GM21367 (cell line): ENCODE data around the gene FAM229B.
"Not testable (repeated sequence)": the region's sequence is repeated elsewhere in the genome, so short reads cannot be mapped to it uniquely, and the experiment has no call there.

Experiments
- ATAC-seq: cut with Tn5 transposase; IDR thresholded peaks from one replicate; pipeline ENCODE4 v1.9.1; 2021; ENCODE audit not compliant: unreplicated experiment

FAM229B gene

DNA sequence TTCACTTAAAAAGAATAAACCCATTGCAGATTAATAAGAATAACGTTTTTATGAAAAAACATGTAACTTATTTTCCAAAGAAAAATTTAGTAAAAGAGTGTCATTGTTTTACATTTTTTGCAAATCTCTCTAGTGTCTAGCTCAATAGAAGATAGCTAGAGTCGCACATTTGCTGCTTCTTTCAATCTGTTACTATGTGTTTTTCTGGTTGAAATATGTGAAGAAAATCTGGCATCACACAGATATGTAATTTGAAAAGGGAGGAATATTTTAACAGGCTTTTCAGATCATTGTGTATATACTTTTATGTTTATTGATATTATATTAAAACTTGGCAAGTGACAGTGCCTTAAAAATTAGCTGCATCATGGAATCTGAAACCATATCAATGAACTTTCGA lies 24.4 kb upstream of the FAM229B start:
- ATAC-seq, result no peak

GRCh38 chr6:112065426-112065986 lies 21.9 kb upstream of the FAM229B start:
- no peak for ATAC-seq

DNA sequence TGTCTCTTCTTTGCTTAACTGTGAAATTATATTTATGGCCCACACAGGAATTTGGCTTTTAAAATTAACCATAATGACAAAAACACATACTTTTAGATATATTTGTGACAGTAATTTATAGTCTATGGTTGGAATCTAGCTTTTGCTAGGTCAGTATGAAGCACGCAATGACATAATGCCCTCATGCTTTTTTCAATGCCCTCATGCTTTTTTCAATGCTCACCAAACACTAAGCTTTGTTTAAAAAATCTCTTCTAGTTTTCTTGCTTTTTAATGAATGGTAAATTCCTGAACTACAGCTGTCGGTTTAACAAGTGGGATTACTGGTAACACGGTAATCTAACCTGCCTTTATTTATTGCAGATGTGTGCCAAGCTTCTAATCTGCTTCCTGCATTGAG lies 20.8 kb upstream of the FAM229B start:
- ATAC-seq, result no peak

DNA sequence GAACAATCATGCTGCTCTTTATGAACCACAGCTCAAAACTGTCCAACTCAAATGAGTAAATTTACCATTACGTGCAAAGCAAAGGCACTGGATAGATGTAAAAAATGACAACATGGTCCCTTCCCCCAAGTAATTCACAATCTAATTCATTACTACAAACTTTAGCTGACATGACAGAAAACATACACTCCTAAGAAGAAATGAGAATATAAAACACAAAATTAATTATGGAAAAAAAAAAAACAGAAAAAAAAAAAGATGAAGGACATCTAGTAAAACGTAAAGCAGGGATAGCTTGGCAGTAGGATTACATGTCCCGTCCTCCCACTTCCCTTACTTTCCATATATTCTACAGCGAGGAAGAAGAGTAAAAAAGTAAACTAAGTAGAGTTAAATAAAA lies 5.8 kb upstream of the FAM229B start:
- ATAC-seq, result no peak

GRCh38 chr6:112085286-112086065 lies 1.9 kb upstream of the FAM229B start:
- no peak for ATAC-seq

DNA sequence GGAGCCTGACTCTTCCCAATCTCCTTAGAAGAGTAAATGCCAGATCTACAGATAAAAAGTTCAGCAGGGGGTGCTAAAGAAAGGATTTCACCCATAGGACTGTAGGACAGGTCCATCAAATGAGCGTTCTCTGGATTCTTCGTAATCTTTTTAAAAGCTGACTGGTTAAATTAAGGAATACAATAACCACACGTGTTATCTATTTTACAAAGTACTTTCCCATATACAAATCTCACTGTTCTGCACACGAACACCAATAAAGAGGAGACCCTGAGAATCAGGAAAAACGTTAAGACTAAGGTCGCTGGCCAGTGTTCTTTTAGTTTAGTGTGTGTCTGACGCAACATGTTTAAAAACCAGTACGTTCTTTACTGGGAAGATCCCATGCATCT lies 651 bp upstream of the FAM229B start:
- peak; percentile 23 for ATAC-seq

DNA sequence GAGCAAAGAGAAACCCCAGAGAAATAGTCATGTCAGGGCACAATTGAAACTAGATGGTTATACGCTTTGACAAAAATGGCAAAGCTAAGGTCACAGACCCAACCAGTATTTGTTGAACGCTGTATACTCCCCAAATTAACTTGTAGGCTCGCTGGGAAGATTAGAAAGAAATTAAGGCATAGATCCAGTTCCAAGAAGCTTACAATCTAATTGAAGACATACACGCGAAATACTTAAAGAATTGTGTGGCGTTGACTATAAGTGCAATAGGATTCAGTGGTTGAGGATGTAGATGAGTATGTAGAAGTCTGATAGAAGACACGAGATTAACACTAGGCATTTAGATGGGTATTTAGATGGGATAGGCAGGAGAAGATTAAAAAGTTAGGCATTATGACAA lies 525 bp downstream of the FAM229B start:
- ATAC-seq, result no peak

GRCh38 chr6:112096901-112097300 lies 9.5 kb downstream of the FAM229B start:
- ATAC-seq, result no peak

GRCh38 chr6:112100561-112100960 lies 13.2 kb downstream of the FAM229B start:
- ATAC-seq, result no peak

- not testable (repeated sequence) for ATAC-seq
Measured at GRCh38 chr6:112106026-112106425, 18.6 kb downstream of the FAM229B start.

DNA sequence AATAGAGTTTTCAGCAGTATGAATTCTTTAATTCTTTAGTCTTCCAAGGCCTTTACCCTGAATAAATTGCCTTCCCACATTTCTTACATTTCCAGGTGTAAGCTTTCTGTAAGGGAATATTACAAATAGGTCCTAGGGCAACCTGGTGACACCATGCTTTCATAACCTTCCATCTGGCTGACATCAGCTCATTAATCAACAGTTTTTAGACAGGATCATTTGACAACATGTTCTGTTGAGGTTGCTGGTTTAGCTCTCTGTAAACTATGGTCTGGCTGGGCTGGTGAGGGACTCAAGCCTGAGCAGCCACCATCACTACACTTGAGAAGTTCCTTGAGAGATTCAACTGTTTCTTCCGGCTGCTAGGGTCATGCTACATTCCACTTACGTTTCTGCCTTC lies 19.2 kb downstream of the FAM229B start:
- no peak for ATAC-seq

GRCh38 chr6:112109262-112109661 lies 21.9 kb downstream of the FAM229B start:
- no peak for ATAC-seq

DNA sequence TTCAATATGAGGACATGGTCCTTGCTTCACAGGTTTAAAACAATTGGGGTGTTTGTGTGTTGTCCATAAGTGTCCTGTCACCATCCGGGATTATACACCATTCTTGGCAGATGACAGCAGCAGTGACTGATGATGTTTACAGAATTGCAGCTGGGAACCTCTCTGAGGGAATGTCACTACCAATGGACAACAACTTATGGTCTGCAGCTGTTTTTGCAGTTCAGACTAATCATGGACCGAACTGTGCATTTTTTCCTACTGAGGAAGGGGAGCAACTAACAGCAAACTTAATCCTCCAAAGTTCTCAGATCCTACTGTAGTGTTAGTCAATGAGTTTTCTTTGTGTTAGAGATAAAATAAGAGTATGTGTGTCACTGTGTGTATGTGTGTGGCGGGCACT lies 26.0 kb downstream of the FAM229B start:
- ATAC-seq, result no peak

DNA sequence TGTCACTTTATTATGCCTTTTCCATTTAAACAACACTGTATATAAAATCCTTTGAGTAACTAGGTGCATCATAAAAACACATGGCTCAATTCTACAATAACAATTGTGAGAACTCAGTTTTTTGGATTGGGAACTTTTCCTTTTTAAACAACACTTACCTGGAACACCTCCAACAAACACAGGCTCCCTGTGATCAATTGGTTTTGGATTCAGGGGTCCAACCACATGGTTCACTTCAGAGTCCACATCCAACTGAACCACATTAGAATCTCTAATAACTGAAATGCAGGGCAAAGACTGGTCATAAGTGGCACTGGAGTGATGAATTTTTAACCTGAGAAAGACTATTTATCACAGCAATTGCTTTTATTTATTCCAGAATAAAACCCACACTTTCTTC lies 26.5 kb downstream of the FAM229B start:
- ATAC-seq, result no peak

- no peak for ATAC-seq
Measured at GRCh38 chr6:112114577-112115223, 27.3 kb downstream of the FAM229B start.

- ATAC-seq, result no peak
Measured at GRCh38 chr6:112116221-112116620, 28.8 kb downstream of the FAM229B start.

- no peak for ATAC-seq
Measured at GRCh38 chr6:112117554-112117953, 30.2 kb downstream of the FAM229B start.

DNA sequence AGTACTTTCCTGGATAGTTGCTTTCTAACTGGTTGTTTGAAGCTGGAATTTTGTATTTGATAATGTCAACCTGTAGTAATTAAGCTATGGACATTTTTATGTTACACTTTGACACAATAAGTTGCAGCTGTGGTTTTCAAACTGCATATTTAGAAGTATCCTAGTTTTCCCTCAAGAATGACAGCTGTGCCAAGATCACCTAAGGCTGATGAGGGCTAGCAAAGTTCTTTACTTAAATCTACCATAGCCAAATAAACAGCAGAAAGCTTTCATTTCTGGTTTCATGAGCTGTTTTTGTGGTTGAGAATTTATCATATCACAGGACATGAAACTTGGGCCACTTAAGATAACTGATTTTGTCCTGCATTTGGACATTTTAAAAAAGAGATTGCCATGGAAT lies 30.6 kb downstream of the FAM229B start:
- no peak for ATAC-seq

DNA sequence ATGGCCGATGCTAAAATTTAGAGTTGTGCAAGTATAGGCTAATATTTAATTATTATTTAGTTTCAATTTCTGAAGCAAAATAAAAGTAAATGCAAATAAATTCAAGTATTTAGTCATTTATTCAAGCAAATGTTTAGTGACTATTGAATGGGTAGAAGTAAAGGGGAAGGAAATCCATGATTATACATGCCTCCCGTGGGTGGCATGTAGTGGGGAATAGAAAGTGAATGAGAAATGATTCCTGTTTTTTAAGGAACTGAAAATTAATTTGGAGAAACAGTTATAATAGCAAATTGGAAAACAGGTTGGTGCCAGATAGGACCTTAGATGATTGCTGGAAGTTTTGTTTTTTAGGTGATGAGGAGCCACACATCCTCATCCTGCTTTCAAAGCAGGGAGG lies 35.4 kb downstream of the FAM229B start:
- ATAC-seq, result no peak

GRCh38 chr6:112123982-112124381 lies 36.6 kb downstream of the FAM229B start:
- ATAC-seq, result no peak

GRCh38 chr6:112128208-112128607 lies 40.8 kb downstream of the FAM229B start:
- ATAC-seq, result no peak

DNA sequence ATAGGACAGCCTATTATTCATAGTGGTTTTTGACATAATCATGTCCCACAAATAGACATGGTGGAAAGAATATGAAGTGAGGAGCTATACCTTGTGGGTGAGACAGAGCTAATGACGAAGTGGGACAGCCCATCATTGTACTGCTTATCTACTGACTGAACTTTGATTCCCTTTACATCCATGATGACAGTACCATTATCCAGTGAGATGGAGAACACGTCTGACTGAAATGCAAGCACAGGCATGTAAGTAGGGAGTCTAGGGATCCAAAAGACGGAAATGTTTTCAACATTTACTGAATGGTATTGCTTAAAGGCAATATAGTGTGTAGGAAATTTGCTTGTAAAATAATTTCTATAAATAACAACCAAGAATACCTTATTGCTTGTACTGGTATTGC lies 43.5 kb downstream of the FAM229B start:
- ATAC-seq, result no peak
